Measurements from ENCODE around the gene COL6A1.

GRCh38 chr21:46045154-46045553 is 63.6 kb downstream of the COL6A1 start:
- TF ChIP-seq POLR2A (IDR thresholded peaks at IDR 0.05; ENCODE audit: low read depth, low read length) (no peak), POLR2AphosphoS5 (IDR thresholded peaks at IDR 0.05; ENCODE audit: low read depth, low read length) (no peak), TAF1 (IDR thresholded peaks at IDR 0.05; ENCODE audit: borderline replicate concordance, low read depth, low read length) (no peak)
